ENCODE results near the gene SLC2A10.

GRCh38 chr20:46709055-46709458 is 392 bp upstream of the SLC2A10 start:
- TF ChIP-seq, protein P1, sequence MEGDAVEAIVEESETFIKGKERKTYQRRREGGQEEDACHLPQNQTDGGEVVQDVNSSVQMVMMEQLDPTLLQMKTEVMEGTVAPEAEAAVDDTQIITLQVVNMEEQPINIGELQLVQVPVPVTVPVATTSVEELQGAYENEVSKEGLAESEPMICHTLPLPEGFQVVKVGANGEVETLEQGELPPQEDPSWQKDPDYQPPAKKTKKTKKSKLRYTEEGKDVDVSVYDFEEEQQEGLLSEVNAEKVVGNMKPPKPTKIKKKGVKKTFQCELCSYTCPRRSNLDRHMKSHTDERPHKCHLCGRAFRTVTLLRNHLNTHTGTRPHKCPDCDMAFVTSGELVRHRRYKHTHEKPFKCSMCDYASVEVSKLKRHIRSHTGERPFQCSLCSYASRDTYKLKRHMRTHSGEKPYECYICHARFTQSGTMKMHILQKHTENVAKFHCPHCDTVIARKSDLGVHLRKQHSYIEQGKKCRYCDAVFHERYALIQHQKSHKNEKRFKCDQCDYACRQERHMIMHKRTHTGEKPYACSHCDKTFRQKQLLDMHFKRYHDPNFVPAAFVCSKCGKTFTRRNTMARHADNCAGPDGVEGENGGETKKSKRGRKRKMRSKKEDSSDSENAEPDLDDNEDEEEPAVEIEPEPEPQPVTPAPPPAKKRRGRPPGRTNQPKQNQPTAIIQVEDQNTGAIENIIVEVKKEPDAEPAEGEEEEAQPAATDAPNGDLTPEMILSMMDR (IDR thresholded peaks at IDR 0.05) = no peak
- no peak for TF ChIP-seq POLR2AphosphoS5 (IDR thresholded peaks at IDR 0.05)
- no peak for TF ChIP-seq EP300 (IDR thresholded peaks at IDR 0.05)

Measured in gastroesophageal sphincter (tissue), 3 donors.